Right atrium auricular region (tissue), 2 donors: ENCODE data around the gene TSPAN3. TPM values are rescaled to one million over a fixed set of nuclear protein-coding genes. Genes with fewer than 3 reads are reported as not detected.

Source experiments
- DNase-seq: peaks from one replicate; pipeline ENCODE4 v3.0.0-alpha.2; 2019; ENCODE audit warnings: low spot score
- H3K27ac ChIP-seq, 2 donors: fragments of 200-600 bp; sonication (generic); 1 replicate in 1 of 2; 2 replicates in 1 of 2; pipeline ENCODE4 v1.5.1; 2016 to 2019
- H3K27me3 ChIP-seq, 2 donors: fragments of 200-600 bp; sonication (generic); one replicate each; pipeline versions ENCODE4 v1.5.1 to v1.6.0; 2017 to 2019
- H3K36me3 ChIP-seq: fragments of 200-600 bp; sonication (generic); one replicate; pipeline ENCODE4 v1.5.1; 2016
- H3K4me1 ChIP-seq, 2 donors: fragments of 200-600 bp; sonication (generic); one replicate each; pipeline versions ENCODE4 v1.5.1 to v1.6.0; 2017 to 2019
- H3K4me3 ChIP-seq, 2 donors: fragments of 200-600 bp; sonication (generic); 1 replicate in 1 of 2; 2 replicates in 1 of 2; pipeline ENCODE4 v1.5.1; 2017 to 2019; ENCODE audit warnings: mild to moderate bottlenecking in 1 of 2, moderate library complexity in 1 of 2
- H3K9me3 ChIP-seq, 2 donors: fragments of 200-600 bp; sonication (generic); one replicate each; pipeline ENCODE4 v1.5.1; 2019
- total RNA-seq, 2 donors: library from RNA; depleted of rRNA; stranded (reverse); fragments of >200 nt; gene quantifications; one replicate each; pipeline ENCODE4 v1.1.0, GENCODE V29; 2016
- TF ChIP-seq, protein P1 (sequence below), 2 donors: fragments of 200-600 bp; sonication (generic); IDR thresholded peaks; one replicate each; pipeline ENCODE4 v1.5.1; 2019; ENCODE audit warnings: antibody characterized with exemption in 2 of 2

TSPAN3 gene
- total RNA-seq, 2 donors from 2014 or later, result 191 to 361 TPM

DNA sequence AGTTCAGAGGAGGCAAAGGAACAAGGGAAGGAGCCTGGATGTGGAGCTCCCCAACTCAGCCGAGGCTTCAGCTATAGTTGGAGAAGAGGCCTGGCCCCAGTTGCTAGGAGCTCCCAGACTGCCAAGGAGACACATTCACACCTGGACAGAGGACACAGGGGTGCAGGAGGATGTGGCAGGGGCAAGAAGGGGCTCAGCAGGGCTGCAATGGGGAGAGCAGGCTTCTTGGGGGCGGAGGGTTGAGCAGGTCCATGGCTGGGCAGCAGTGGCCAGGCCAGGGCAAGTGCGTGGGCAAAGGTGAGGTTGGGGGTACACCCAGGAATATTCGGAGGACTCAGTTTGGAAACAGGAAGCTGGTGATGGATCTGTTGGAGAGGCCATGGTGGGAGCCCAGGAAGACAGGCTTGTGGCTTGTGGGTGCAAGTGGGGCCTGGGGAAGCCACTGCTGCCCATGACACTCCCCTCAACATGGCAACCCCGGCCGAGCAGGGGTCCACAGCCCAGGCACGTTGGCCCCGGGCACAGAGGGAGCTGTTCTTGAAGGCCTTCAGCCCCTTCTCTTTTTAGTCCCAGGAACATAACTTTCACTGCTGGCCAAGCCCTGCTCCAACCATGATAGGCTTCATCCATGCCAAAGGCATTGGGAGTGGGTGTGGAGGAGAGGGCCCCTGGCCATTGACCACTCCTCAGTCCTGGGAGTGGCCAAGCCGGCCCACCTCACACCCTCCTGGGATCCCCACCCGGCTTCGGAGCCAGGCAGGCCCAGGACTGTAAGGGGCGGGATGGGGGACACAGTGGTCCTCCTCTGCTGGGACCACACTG lies 33.3 kb downstream of the TSPAN3 start:
- H3K4me1 ChIP-seq, result peaks cover 0 to 31% of the 10 kb centered on the region in 2 donors
- no peaks in the 10 kb centered on the region for H3K27me3 ChIP-seq
- peaks cover 7% of the 10 kb centered on the region for H3K36me3 ChIP-seq
- no peak overlapping the region for H3K27ac ChIP-seq
- TF ChIP-seq, protein P1, sequence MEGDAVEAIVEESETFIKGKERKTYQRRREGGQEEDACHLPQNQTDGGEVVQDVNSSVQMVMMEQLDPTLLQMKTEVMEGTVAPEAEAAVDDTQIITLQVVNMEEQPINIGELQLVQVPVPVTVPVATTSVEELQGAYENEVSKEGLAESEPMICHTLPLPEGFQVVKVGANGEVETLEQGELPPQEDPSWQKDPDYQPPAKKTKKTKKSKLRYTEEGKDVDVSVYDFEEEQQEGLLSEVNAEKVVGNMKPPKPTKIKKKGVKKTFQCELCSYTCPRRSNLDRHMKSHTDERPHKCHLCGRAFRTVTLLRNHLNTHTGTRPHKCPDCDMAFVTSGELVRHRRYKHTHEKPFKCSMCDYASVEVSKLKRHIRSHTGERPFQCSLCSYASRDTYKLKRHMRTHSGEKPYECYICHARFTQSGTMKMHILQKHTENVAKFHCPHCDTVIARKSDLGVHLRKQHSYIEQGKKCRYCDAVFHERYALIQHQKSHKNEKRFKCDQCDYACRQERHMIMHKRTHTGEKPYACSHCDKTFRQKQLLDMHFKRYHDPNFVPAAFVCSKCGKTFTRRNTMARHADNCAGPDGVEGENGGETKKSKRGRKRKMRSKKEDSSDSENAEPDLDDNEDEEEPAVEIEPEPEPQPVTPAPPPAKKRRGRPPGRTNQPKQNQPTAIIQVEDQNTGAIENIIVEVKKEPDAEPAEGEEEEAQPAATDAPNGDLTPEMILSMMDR (IDR thresholded peaks at IDR 0.05), result no peak
- no peaks in the 10 kb centered on the region for H3K9me3 ChIP-seq
- DNase-seq, result no peak
- no peak overlapping the region for H3K4me3 ChIP-seq

DNA sequence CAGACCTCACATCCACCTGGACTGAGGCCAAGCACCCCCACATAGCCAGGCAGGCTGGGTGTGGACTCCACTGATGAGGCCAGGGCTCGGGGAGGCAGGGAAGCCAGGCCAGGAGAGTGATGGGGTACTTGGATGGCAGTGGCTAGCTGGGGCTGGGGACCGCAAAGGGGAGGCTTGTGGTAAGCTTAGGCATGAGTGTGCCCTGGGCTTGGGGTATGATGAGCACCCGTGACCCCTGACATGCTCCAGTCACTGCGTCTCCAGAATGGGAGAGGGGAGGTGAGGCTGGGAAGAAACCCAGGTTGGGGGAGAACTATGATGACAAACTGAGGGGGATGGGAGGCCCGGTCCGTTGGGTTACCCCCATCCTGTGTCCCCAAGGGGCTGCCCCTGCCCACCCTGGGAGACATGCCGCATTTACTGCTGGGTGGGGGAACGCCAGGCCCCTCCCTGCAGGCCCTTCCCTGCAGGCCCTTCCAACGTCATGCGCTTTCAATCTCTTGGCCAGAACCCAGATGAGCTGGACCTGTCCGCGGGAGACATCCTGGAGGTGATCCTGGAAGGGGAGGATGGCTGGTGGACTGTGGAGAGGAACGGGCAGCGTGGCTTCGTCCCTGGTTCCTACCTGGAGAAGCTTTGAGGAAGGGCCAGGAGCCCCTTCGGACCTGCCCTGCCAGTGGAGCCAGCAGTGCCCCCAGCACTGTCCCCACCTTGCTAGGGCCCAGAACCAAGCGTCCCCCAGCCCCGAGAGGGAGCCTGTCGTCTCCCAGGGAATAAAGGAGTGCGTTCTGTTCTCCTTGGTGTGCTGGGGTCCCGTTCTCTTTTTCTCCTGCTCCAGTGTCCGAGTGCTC lies 34.1 kb downstream of the TSPAN3 start:
- H3K27ac ChIP-seq, result no peak overlapping the region
- no peak overlapping the region for H3K4me3 ChIP-seq
- peaks cover 0 to 31% of the 10 kb centered on the region in 2 donors for H3K4me1 ChIP-seq
- H3K36me3 ChIP-seq, result peaks cover under 1% of the 10 kb centered on the region
- TF ChIP-seq, protein P1 (IDR thresholded peaks at IDR 0.05), result no peak
- no peaks in the 10 kb centered on the region for H3K9me3 ChIP-seq
- no peaks in the 10 kb centered on the region for H3K27me3 ChIP-seq
- DNase-seq, result peak; percentile 57

DNA sequence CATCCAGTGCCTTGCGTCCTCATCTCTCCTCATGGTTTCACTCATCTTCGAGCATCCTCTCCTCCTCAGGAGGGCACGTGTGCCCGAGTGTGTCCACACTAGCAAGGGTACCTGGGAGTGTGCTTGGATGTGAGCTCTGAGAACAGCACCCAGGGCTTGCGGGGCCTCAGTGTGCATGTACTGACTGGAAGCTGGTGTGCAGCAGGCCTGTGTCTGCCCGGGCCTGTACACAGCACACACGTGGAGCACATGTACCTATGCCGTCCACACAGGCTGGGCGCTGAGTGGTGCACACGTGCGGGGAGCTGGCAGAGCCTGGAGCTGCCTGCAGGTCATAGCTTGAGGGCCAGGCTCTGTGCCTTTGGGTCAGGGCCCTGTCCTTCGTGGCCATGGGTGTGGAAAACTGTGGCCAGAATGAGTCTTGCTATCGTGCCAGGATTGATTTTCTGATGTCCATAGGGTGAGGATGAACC lies 34.9 kb downstream of the TSPAN3 start:
- peaks cover 0 to 31% of the 10 kb centered on the region in 2 donors for H3K4me1 ChIP-seq
- no peaks in the 10 kb centered on the region for H3K9me3 ChIP-seq
- TF ChIP-seq, protein P1 (IDR thresholded peaks at IDR 0.05), result no peak
- H3K27ac ChIP-seq, result no peak overlapping the region
- no peaks in the 10 kb centered on the region for H3K27me3 ChIP-seq
- peak; percentile 51 for DNase-seq
- H3K36me3 ChIP-seq, result no peaks in the 10 kb centered on the region
- no peak overlapping the region for H3K4me3 ChIP-seq

DNA sequence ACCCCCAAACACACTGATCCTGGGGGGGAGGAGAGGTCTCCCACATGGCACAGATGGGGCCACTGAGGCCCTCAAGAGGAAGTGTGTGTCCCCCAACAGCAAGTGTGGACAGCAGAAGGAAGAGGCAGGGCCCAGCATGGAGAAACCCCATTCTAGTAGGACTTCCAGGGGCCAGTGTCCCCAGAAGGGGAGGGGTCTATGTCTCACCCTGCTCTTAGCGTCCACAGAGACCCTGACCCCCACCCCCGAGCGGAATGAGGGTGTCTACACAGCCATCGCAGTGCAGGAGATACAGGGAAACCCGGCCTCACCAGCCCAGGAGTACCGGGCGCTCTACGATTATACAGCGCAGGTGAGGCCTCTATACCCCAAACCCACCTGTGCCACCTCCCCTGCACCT lies 35.3 kb downstream of the TSPAN3 start:
- Histone ChIP-seq H3K36me3 (no peaks in the 10 kb centered on the region), H3K27me3 (no peaks in the 10 kb centered on the region), H3K9me3 (no peaks in the 10 kb centered on the region), H3K4me1 (peaks cover 0 to 31% of the 10 kb centered on the region in 2 donors), H3K4me3 (no peak overlapping the region), H3K27ac (no peak overlapping the region)
- TF ChIP-seq, protein P1 (IDR thresholded peaks at IDR 0.05), result no peak
- DNase-seq, result peak; percentile 43

DNA sequence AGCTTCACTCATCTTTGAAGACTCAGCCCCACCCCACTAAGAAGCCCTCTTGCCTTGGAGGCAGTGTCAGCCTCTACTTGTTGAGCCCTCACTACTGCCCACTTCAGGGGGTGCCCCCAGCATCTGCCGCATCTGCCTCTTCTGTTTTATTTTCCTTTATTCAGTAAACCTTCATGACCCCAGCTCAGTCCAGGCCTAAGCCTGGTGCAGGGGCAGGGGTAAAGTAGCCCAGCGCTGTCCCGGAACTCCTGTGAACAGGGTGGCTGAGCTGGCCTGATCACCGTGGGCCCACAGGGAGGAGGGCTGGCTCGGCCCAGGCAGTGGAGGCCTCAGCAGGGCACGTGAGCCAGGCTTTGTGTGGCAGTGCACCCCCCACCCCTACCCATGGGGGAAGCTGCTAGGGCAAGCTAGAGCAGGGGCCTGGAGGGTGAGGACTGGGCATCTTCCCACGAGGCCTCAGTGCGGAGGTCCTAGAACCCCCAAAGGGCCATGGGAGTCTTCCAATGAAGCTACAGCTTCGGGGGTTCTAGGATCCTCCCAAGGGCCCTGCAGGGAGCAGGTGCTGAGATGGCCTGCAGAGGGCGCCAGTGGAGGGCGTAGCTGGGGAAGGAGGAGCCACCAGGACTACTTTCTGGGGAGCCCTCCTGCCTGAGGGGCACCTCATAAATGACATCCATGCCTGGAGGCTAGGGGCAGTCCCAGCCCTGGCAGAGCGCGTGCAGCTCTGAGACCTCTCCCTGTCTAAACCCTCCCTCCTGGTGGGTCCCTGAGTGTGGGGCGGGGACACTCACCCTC lies 36.0 kb downstream of the TSPAN3 start:
- TF ChIP-seq, protein P1 (IDR thresholded peaks at IDR 0.05), result peak; percentile 31 to 65
- peak; percentile 55 for DNase-seq
- Histone ChIP-seq H3K4me1 (peaks cover 0 to 26% of the 10 kb centered on the region in 2 donors), H3K9me3 (no peaks in the 10 kb centered on the region), H3K36me3 (no peaks in the 10 kb centered on the region), H3K27me3 (no peaks in the 10 kb centered on the region), H3K4me3 (no peak overlapping the region), H3K27ac (no peak overlapping the region)
